Keratinocyte (primary cell): Measurements from ENCODE around the gene RASSF6. TPM values are rescaled to one million over a fixed set of nuclear protein-coding genes. Genes with fewer than 3 reads are reported as not detected.

Experiments
- DNase-seq: peaks from one replicate; pipeline ENCODE4 v3.0.0-alpha.2; 2011; ENCODE audit warnings: low read depth, missing footprints, low spot score
- FAIRE-seq: peaks from 2 replicates; lab custom pipeline; 2011; peaks lifted over from hg19 to GRCh38; lab: Jason Lieb, UNC
- H2AFZ ChIP-seq: 2 replicates; pipeline ENCODE4 v1.6.0; 2012; ENCODE audit warnings: low read length, control low read depth, inconsistent platforms; ENCODE audit not compliant: control insufficient read depth
- H3K27ac ChIP-seq: 2 replicates; pipeline ENCODE4 v1.5.1; 2011; ENCODE audit warnings: low read length; ENCODE audit not compliant: control insufficient read depth, insufficient read depth
- H3K27me3 ChIP-seq: 3 replicates; pipeline ENCODE4 v1.6.0; 2011; ENCODE audit warnings: low read length; ENCODE audit not compliant: control insufficient read depth, insufficient read depth; ENCODE audit errors: extremely low read depth
- H3K36me3 ChIP-seq, 2 experiments: 2 replicates in 1 of 2; 3 replicates in 1 of 2; pipeline ENCODE4 v1.5.1; 2011; ENCODE audit warnings: low read length in 2 of 2, mild to moderate bottlenecking in 1 of 2; ENCODE audit not compliant: control insufficient read depth in 2 of 2, insufficient read depth in 2 of 2; ENCODE audit errors: extremely low read depth in 1 of 2
- H3K4me1 ChIP-seq: 3 replicates; pipeline ENCODE4 v1.5.1; 2011; ENCODE audit warnings: low read length; ENCODE audit not compliant: control insufficient read depth, insufficient read depth; ENCODE audit errors: extremely low read depth
- H3K4me2 ChIP-seq: 3 replicates; pipeline ENCODE4 v1.6.0; 2011; ENCODE audit warnings: low read depth, low read length; ENCODE audit not compliant: control insufficient read depth, insufficient read depth; ENCODE audit errors: extremely low read depth
- H3K4me3 ChIP-seq, 3 experiments: fragments of 200-600 bp in 1 of 3; sonication (generic) in 1 of 3; 2 replicates in 2 of 3; 3 replicates in 1 of 3; pipeline ENCODE4 v1.5.1; 2011 to 2016; ENCODE audit warnings: low read length in 3 of 3, mild to moderate bottlenecking in 3 of 3, control low read depth in 2 of 3, inconsistent platforms in 1 of 3, low read depth in 1 of 3, mixed read lengths in 1 of 3, mixed run types in 1 of 3, moderate library complexity in 1 of 3; ENCODE audit not compliant: control insufficient read depth in 2 of 3, insufficient read depth in 2 of 3; ENCODE audit errors: extremely low read depth in 1 of 3
- H3K79me2 ChIP-seq: 2 replicates; pipeline ENCODE4 v1.6.0; 2012; ENCODE audit warnings: low read length; ENCODE audit not compliant: control insufficient read depth, insufficient read depth
- H3K9ac ChIP-seq: 3 replicates; pipeline ENCODE4 v1.6.0; 2011; ENCODE audit warnings: low read length; ENCODE audit not compliant: control insufficient read depth, insufficient read depth; ENCODE audit errors: extremely low read depth
- H3K9me1 ChIP-seq: 3 replicates; pipeline ENCODE4 v1.6.0; 2011; ENCODE audit warnings: low read length; ENCODE audit not compliant: control insufficient read depth, insufficient read depth; ENCODE audit errors: extremely low read depth
- H3K9me3 ChIP-seq: 2 replicates; pipeline ENCODE4 v1.5.1; 2012; ENCODE audit warnings: low read depth, low read length; ENCODE audit not compliant: control insufficient read depth
- H4K20me1 ChIP-seq: 3 replicates; pipeline ENCODE4 v1.6.0; 2011; ENCODE audit warnings: low read length; ENCODE audit not compliant: control insufficient read depth, insufficient read depth; ENCODE audit errors: extremely low read depth
- CTCF ChIP-seq, 3 experiments: IDR thresholded peaks in 1 of 3; conservative IDR thresholded peaks in 1 of 3; optimal IDR thresholded peaks in 1 of 3; 2 replicates in 2 of 3; 3 replicates in 1 of 3; pipeline versions ENCODE3 to v1.5.1; 2011; ENCODE audit warnings: low read length in 3 of 3, mild to moderate bottlenecking in 3 of 3, moderate library complexity in 2 of 3, control low read depth in 1 of 3, inconsistent platforms in 1 of 3; ENCODE audit not compliant: insufficient read depth in 2 of 3; ENCODE audit errors: extremely low read depth in 1 of 3
- EZH2 ChIP-seq: IDR thresholded peaks from one replicate; pipeline ENCODE4 v1.6.1; 2012; ENCODE audit warnings: inconsistent platforms, mild to moderate bottlenecking, low read length, moderate library complexity
- dilution Hi-C: fragments of 300-500 bp; cut with MboI; formaldehyde crosslinking; loops from one replicate; pipeline ENCODE4 v1.7.0; 2020; ENCODE audit warnings: low sequenced_read_pairs; ENCODE audit not compliant: extremely low pct_ligation_motif_present
- polyA plus RNA-seq, 5 experiments: library from polyadenylated mRNA; depleted of rRNA in 3 of 5; stranded (reverse) in 3 of 5; stranded (forward) in 1 of 5; unstranded in 1 of 5; fragments of >200 nt; gene quantifications; 1 replicate in 1 of 5; 2 replicates in 3 of 5; 3 replicates in 1 of 5; pipeline versions ENCODE4 v1.2.1 to v1.2.3, GENCODE V29; 2011 to 2012; ENCODE audit warnings: missing spikeins in 2 of 5, low read depth in 1 of 5, low replicate concordance in 1 of 5

RASSF6 gene
- polyA plus RNA-seq, 1 donor (not counting 4 experiments of a cell fraction or from before 2014, with no cell fraction given), result 4.4 TPM

DNA sequence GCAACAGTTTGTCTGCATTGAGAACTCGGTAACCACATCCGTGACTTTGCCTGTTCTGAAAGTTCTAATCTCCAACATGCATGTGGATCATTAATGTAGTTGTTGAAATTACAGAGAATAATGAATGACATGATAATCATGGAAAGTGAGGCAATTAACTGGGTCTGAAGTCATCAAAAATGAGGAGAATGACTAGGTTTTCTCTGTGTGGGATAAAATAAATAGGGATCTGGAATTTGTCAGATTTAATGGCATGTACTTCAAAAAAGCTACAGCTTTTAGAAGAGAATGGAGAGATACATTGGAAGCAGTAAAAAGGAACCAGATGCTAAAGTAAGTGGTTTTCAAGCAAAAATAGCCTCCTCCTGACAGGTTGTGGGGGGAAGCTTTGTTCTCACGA, 79.4 kb downstream of the RASSF6 start:
- Histone ChIP-seq H3K9ac (no peak overlapping the region), H3K9me3 (no peaks in the 10 kb centered on the region), H2AFZ (no peak overlapping the region), H3K36me3 (no peaks in the 10 kb centered on the region), H3K27ac (no peak overlapping the region), H3K4me2 (no peak overlapping the region), H3K9me1 (no peaks in the 10 kb centered on the region), H3K27me3 (no peaks in the 10 kb centered on the region), H3K79me2 (no peaks in the 10 kb centered on the region), H4K20me1 (no peaks in the 10 kb centered on the region), H3K4me3 (no peak overlapping the region), H3K4me1 (no peaks in the 10 kb centered on the region)
- no peak for DNase-seq
- no peak for FAIRE-seq
- no peak for TF ChIP-seq EZH2
- TF ChIP-seq CTCF (optimal IDR thresholded peaks at IDR 0.05 in 1 of 3, IDR thresholded peaks at IDR 0.05 in 1 of 3, conservative IDR thresholded peaks at IDR 0.05 in 1 of 3; ENCODE audit: extremely low read depth in 1 of 3, insufficient read depth in 2 of 3, low read length in 3 of 3), result no peak
- dilution Hi-C loops, result no loop called here

DNA sequence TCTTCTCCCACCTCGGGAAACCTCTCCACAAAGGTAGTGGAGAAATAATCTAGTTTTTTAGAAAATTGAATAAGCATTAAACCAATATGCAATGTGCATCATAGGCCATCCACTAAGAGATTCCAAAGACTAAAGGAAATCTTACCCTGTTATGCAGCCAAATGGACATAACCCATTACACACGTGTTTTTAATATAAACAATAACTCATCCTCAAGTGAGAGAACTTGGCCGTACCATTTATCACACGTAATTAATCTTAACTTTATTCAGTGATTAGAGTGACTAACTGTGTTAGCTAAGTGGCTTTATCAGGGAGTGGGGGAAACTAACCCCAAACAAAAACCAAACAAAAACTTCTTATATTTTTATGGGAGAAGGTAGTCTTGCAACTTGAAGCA, 80.8 kb downstream of the RASSF6 start:
- TF ChIP-seq CTCF (optimal IDR thresholded peaks at IDR 0.05 in 1 of 3, IDR thresholded peaks at IDR 0.05 in 1 of 3, conservative IDR thresholded peaks at IDR 0.05 in 1 of 3; ENCODE audit: extremely low read depth in 1 of 3, insufficient read depth in 2 of 3, low read length in 3 of 3) (no peak), EZH2 (no peak)
- no peaks in the 10 kb centered on the region for H4K20me1 ChIP-seq
- no peak for FAIRE-seq

More for the DNA sequence above, 80.8 kb downstream of the RASSF6 start:
- H3K9me1 ChIP-seq, result no peaks in the 10 kb centered on the region
- H3K9me3 ChIP-seq, result no peaks in the 10 kb centered on the region
- DNase-seq, result no peak
- no peak overlapping the region for H3K27ac ChIP-seq
- H3K4me2 ChIP-seq, result no peak overlapping the region
- no peaks in the 10 kb centered on the region for H3K79me2 ChIP-seq
- H3K9ac ChIP-seq, result no peak overlapping the region
- no peak overlapping the region for H2AFZ ChIP-seq
- no peaks in the 10 kb centered on the region for H3K4me1 ChIP-seq
- dilution Hi-C loops, result no loop called here
- no peaks in the 10 kb centered on the region for H3K27me3 ChIP-seq
- no peak overlapping the region for H3K4me3 ChIP-seq
- no peaks in the 10 kb centered on the region for H3K36me3 ChIP-seq
